HG02938 (cell line): ENCODE measurements around the gene PWWP2B.

Experiments
- ATAC-seq: cut with Tn5 transposase; IDR thresholded peaks from one replicate; pipeline ENCODE4 v1.9.1; 2021; ENCODE audit warnings: mild to moderate bottlenecking, moderate library complexity; ENCODE audit not compliant: unreplicated experiment

PWWP2B gene

DNA sequence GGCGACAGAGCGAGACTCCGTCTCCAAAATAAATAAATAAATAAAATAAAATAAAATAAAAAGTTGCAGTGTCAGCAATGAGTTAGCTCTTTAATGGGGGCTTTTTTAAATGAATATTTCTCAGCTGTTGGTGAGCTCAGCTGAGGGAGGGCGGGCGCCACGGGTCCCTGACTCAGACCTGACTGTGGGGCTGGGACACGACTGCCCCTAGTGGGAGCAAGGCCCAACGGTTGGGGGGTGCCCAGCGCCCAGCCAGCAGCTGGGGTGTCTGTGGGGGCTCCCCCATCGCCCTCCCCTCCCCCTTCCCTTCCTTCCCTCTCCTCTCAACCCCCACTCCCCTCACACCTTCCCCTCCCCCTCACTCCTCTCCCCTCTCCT lies 46.6 kb downstream of the PWWP2B start:
- peak; percentile 48 for ATAC-seq

DNA sequence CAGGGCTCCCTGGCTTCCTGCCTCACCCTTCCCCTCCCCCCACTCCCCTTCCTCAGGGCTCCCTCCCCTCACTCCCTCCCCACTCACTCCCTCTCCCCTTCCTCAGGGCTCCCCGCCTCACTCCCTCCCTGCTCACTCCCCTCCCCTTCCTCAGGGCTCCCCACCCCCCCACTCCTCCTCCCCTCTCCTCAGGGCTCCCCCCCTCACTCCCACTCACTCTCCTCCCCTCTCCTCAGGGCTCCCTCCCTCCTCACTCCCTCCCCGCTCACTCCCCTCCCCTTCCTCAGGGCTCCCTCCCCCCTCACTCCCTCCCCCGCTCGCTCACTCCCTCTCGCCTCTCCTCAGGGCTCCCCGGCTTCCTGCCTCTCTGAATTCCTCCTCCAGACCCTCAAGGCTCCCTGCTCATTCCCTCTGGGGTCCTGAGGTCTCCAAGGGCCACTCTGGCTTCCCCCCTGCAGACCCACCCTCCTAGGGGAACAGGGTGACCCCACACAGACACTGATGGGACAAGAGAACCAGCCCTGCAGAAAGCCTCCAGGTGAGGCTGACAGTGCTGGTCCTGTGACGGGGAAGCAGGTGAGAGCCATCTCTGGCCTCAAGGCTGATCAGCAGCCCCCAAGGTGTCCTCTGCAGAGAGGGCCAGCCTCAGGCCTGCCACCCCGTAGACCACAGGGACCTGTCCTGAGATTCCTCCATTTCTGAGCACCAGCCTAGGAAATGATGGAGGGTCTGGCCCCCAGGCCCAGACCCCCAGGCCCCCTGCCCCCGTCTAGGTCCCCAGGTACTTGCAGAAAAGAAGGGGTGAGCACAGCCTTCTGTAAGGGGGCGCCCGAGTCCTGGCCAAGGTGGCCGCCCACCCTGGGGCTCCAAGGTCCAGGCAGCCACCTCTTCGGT lies 47.2 kb downstream of the PWWP2B start:
- ATAC-seq = no peak

DNA sequence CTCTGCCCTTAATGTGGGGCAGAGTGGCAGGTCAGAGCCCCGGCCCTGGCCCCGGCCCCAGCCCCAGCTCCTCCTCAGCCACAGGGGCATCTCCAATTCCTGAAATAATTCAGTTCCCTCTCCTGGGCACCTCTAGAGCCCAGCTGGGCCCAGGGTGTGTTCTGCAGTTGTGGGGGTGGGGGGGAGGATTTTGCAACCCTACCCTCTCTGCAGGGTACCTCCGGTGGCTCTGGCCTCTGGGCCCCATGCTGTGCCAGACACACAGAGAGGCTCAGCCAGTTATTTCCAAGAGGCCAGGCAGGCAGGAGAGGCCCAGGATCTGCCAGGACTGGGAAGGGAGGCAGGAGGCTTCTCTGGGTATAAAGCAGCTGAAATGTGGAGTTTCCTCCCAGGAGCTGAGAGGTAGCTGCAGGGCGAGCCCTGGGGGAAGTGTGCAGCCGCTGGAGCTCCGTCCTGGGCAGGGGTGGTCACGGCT lies 47.9 kb downstream of the PWWP2B start:
- ATAC-seq = no peak

DNA sequence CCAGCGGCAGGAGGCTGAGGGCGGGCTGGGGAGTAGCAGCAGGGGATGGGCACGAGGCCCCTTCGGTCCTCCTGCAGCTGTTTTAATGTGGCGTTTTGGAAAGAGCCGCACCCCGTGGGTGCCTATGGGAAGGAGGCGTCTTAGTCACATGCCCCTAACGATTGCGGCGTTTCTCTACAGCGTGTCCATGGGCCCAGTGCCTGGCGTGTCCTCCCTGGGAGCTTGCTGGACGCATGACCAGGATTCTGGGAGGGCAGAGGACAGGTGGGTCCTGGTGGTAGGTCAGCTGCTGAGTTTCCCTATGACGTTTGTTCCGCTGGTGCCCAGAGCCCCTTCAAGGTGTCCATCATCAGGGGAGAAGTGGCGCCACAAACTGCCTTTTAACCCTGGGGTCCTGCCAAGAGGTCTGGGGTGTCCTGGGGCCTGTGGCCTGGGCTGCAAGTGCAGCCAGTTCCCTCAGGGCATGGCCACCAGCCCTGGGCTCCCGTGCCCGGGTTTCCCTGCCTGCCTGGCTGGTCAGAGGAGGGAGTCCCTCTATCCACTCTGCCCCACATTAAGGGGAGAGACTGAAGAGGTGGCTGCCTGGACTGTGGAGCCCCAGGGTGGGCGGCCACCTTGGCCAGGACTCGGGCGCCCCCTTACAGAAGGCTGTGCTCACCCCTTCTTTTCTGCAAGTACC lies 48.7 kb downstream of the PWWP2B start:
- ATAC-seq = no peak

DNA sequence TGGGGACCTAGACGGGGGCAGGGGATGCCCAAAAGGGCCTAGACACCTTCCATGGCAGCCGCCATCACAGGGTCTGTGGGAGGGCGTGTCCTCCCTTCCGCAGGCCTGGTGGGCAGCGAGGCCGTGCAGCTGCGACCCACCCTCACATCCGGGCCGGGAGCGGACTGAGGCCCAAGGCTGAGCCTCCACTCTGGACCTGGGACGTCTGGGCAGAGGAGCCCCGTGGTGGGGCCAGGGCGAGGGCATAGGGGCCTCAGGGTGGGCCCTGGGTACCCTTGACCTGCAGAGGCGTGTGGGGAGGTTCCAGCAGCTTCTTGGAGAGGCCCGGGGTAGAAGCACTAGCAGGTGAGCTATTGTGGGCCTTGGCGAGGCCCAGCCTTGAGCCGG lies 49.2 kb downstream of the PWWP2B start:
- ATAC-seq = no peak

DNA sequence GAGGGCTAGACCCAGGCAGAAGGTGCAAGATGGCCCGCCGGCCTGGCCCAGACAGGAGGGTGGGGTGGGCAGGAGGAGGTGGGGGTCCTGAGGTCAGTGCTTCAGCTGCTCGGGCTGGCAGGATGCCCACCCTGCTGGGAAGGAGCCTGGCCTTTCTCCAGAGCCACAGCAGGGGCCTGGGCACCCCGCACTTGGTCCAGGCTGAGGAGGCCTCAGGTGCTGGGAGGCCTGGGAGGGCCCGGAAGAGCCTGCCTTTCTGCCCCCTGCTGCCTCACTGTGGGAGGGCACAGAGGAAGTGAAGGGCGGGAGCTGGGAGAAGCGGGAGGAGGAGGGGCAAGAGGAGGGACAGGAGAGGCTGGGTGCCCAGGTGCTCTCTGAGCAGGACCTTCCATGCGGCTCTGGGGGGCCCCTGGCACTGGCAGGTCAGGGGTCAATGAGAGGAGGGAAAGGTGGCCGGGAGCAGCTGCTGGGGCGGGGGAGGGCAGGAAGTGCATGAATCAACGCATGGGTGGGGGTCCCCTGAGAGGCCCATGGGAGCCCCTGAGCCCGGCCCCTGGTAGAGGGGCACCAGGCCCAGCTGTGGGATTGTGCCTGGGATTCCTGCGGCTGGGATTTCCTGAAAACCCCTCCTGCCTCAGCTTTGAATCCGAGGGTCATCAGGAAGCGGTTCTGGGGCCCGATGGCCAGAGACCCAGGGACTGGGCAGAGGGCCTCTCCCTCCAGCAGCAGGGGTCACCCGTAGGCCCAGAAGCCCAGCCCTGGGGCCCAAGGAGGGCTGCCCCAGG lies 49.9 kb downstream of the PWWP2B start:
- peak; percentile 53 for ATAC-seq

DNA sequence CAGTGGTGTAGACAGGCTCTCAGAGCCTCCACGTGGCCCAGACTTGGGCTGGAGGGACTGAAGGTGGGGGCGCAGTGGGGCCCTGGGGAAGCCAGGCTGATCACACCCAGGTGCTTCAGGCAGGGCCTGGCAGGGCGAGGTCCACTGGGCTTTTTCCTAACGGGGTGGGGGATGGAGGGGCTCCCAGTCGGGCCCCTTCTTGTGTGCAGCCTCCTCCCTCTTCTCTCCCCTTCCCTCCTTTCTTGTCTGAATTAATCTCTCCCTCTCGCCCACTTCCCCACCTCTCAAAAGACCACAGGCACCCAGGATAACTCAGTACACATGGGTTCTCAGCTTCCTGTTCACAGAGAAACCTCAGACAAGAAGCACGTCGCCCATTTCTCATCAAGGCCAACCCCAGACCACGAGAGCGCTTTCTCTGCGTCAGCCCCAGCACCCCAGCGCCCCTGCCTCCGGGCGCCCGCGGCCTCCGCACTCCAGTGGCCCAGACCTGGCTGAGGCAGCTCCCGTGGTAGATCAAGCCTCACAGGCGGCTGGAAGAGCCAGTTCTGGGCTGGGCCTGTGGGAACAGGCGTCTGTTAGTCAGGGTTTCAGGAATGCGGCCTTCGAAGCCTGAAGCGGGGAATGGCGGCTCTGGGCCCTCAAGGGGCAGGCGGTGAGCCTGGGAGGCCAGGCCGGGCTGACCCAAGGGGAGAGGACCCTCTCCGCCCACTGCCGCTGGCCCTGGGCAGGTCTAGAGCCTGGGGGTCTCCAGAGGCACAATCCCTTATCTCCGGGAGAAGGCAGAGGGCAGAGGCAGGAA lies 50.6 kb downstream of the PWWP2B start:
- no peak for ATAC-seq

DNA sequence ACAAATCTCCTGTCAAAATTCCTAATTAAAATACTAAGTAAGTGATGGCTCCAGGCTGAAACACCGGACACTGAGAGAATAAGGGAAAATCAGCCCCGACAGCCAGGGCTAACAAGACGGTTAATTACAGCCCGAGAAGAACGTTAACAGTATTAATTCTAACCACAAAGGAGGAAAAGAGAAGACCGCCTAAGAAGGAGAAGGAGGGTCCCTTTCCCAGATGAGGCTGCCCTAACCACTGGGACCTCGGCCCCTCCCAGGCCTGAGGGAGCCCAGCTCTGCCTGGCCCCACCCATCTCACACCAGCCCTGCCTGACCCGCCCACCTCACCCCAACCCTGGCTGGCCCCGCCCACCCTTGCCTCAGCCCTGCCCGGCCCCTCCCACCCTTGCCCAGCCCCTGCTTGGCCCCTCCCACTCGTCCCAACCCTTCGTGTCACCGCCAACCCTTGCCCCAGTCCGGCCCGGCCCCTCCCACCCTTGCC lies 51.3 kb downstream of the PWWP2B start:
- ATAC-seq = no peak

DNA sequence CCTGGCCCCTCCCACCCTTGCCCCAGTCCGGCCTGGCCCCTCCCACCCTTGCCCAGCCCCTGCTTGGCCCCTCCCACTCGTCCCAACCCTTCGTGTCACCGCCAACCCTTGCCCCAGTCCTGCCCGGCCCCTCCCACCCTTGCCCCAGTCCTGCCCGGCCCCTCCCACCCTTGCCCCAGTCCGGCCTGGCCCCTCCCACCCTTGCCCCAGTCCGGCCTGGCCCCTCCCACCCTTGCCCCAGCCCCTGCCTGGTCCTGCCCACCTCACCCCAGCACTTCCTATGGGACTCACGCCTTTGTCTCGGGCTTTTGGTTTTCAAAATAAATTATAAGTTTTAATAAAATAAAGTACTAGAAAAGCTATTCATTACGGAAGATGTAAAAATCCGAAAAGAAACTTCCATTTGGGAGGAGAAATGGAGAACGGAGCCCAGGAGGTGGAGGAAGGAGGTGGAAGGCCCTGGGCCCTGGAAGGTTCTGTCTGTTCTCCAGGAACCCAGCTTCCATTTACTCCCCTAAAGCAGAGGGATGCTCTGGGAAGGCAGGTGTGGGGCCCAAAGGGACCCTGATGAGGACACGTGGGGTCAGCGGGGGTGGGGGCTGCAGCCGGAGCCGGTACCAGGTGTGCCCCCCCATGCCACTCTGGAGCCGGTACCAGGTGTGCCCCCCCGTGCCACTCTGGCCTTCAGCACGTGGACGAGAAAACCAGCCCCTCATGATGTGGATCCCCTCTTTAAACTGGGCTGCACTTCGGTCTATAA lies 52.2 kb downstream of the PWWP2B start:
- no peak for ATAC-seq

DNA sequence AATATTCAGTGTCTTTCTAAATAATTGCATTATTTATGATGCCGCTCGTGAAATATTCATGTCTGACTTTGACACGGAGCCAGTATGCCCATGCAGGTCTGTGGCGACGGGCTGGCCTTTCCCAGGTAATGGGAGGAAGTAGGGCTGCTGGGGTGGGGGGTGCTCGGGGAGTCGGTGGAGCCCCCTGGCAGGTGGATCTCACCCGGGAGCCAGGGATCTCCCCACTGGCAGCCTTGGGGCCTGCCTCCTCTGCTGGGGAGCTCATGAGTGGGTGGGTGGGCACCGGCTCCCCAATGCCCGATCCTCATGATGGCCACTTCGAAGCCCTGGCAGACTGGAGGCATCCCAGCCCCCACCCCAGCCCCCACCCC lies 52.8 kb downstream of the PWWP2B start:
- ATAC-seq = no peak

DNA sequence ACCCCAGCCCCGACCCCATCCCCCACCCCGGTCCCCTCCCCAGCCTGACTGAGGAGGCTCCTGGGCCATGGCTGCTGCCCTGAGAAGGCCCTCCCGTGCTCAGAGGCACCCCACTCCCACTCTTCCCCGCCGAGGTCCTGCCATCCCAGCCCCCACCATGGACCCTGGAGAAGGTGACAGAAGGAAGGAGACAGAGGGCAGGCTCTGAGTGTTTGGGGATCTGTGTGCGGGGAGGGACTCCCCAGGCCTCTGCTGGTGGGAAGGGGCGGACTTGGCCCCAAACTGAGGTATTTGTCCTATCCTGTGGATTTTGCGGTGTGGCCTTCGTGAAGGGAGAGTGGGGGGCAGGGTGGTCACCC lies 53.4 kb downstream of the PWWP2B start:
- ATAC-seq = no peak

DNA sequence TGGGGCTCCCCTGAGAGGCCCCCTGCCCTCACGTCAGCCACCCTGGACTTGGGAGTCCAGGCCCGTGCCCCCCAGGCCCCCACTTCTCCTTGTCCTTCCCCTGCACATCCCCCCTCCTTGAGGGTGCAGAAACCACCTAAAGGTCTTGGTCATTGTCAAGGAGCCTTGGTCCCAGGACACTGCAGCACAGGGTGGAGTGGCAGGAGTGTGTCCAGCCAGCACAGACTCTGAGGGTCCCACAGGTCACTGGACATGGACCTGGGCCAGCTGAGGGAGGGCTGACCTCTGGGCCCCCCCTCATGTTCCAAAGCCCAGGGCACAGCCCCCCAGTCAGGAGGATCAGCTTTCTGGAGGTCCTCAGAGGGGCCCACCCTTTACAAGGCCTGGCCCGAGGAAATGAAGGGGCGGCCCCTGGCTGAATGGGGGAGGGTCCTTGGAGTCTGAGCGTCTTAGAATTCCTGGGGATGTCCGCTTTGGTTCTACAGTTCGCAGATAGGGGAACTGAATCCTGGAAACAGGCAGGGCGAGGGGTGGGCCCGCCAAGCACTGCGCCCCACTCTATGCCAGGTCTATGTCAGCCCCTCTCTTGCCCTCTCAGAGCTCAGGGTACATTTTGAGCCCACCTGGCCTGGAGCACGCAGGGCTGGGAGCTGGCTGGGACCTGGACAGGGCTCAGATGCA lies 54.0 kb downstream of the PWWP2B start:
- no peak for ATAC-seq

DNA sequence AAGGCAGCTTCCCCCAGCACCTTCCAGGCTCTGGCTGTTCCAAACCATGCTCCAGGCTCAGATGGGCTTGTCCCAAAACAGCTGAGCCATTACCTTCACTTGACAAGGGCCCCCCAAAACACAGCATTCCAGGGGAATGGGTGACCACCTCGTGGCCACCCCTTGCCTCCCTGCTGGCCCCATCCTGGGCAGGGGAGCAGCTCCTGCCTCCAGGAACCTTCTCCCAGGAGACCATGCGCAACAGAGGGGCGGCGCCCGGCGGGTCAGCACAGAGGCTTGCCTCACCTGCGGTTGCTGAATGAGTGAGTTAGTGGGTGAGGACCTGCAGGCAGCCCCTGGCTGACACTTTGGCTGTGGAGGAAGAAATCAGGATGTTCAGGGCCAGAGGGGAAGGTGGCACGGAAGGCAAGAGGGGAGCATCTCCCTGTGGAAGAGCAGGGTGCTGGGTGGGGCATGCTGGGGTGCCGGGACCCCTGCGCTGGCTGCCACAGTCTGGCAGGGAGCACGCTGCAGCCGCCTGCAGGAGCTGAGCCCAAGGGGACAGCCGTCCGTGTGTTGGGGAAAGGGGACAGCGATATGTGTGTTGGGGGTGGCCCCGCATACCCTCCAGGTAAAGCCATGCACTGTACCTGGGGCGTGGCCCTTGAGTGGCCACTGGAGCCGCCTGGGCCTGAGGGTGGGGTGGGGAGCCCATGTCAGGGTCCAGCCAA lies 54.7 kb downstream of the PWWP2B start:
- ATAC-seq = no peak

DNA sequence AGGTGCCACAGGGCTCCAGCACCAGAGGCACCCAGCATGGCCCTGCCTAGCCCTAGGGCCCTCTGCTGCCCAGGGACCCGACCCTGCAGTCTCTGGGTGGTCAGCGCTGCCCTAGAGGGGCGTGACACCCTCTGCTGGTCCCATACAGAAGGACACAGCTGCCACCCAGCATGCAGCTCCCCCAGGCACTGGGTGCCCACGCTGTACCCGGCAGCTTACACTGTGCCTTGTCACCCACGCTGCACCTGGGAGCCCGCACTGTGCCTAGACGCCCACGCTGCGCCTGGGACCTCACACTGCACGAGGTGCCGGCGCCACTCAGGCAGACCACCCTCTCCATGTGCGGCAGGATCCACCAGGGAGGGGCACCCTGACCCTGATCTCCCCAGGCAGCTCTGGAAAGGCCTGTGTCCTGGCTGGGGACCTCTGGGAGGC lies 55.2 kb downstream of the PWWP2B start:
- no peak for ATAC-seq

DNA sequence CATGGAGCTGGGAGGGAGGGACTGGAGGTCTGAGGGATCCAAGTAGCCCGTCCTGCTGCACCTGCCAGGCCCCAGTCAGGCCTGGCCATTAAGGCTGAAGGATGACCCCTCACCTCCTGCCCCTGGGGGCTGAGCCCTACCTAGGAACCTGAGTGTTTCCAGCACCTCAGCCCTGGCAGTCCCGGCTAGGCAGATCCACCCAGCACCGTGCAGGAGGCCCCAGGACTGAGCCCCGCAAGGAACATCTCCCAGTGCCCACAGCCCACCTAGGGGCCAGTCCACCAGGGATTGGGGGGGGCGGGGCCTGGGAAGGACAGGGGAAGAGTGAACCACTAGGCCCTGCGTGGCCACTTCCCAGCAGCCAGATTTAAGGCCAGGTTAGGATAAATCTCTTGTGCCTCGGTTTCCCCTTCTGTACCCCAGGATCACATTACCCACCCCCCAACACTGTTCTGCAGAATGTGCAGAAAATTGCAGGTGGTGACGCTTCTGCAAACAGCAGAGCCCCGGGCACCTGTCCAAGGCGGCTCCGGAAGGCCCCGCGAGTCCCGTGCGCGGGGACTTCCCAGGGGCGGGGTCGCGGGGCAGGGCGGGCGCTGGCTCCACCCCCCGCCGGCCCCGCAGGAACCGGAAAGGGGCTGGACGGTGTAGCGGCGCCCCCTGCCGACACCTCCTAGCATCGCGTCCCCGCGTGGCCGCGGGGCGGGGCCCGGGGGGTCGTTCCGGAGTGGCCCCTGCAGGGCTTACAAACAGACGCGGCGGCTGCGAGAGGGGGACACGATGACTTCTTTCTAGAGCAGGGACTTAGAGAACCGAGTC lies 55.9 kb downstream of the PWWP2B start:
- peak; percentile 51 for ATAC-seq

DNA sequence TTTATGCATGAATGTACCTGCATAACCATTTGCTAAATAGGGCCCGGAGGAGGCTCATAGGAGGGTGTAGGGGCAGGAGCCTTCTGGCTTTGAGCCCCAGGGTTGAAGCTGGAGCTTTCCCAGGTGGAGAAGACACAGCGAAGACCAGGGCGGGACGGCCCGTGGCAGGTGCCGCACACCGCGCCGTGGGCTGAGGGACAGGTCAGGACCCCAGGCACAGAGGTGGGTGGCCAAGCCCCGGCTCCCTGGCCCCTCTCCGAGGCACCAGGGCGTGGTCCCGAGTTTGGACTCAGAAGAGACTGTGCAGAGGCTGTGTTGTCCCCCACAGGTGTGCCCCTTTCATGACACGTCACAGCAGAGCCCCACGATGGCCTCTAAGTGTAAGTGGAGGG lies 56.5 kb downstream of the PWWP2B start:
- ATAC-seq = no peak

DNA sequence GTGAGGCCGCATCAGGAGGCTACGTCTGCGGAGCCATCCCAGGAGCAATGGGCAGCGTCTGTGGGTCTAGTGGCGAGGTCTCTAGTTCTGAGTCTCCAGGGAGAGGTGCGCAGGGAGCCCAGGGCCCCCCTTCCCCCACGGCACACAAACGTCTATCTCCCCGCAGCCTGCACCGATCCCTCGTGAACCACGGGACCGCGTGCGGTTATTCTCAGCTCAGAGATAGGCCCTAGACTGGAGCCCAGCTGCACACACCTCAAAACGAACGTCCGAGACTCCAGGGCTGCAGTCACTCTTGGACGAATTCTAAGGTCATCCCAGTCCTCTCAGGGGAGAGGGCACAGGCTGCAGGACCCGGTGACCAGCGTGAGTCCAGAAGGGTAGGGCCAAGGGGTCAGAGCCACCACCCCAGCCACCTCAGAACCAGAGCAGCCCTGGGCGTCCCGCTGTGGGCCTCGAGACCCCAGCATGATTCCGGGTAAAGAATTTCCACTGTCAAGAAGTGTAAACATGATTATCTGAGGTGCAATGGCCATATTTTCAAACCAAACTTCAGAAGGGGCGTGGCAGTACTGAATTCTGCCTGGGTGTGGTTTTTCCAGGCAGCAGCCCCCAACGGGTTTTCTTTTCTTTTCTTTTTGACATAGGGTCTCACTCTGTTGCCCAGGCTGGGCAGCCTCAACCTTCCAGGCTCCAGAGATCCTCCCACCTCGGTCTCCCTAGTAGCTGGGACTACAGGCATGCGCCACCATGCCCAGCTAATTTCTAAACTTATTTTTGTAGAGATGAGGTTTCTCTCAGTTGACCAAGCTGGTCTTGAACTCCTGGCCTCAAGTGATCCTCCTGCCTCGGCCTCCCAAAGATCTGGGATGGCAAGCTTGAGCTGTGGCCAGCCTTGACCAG lies 57.5 kb downstream of the PWWP2B start:
- no peak for ATAC-seq
